Brain microvascular endothelial cell (primary cell): ENCODE data around the gene CCDC197.

ENCODE experiments used
- DNase-seq: peaks from one replicate; pipeline ENCODE4 v3.0.0-alpha.2; 2020
- H3K27ac ChIP-seq: fragments of 250-450 bp; sonication (Bioruptor Pico); 2 replicates; pipeline ENCODE4 v1.5.1; 2020; ENCODE audit warnings: mild to moderate bottlenecking, moderate library complexity
- H3K27me3 ChIP-seq: fragments of 250-450 bp; sonication (Bioruptor Pico); replicated peaks from 2 replicates; pipeline ENCODE4 v1.5.1; 2020; ENCODE audit warnings: mild to moderate bottlenecking
- H3K36me3 ChIP-seq: fragments of 250-450 bp; sonication (Bioruptor Pico); replicated peaks from 2 replicates; pipeline ENCODE4 v1.5.1; 2020; ENCODE audit warnings: mild to moderate bottlenecking
- H3K4me3 ChIP-seq: 2 replicates; pipeline ENCODE4 v1.5.1; 2011; ENCODE audit warnings: low read depth, mild to moderate bottlenecking, control low read depth, low read length, moderate library complexity
- CTCF ChIP-seq: IDR thresholded peaks from 2 replicates; pipeline ENCODE4 v1.5.1; 2011; ENCODE audit warnings: low read depth, mild to moderate bottlenecking, moderate library complexity, low read length, control low read depth, inconsistent platforms; ENCODE audit errors: missing control alignments
- in situ Hi-C: cut with HindIII; loops from 2 replicates; pipeline ENCODE4 v1.10.0; 2017; ENCODE audit warnings: low sequenced_read_pairs, low pct_ligation_motif_present

CCDC197 gene

GRCh38 chr14:94045101-94045500 lies 48.0 kb downstream of the CCDC197 start:
- no peaks in the 10 kb centered on the region for H3K27me3 ChIP-seq
- in situ Hi-C loops: no loop called here
- H3K27ac ChIP-seq: no peak overlapping the region
- H3K4me3 ChIP-seq: no peak overlapping the region
- peaks cover 17% of the 10 kb centered on the region for H3K36me3 ChIP-seq
- DNase-seq: no peak
- no peak for TF ChIP-seq CTCF

- DNase-seq: no peak
- no peaks in the 10 kb centered on the region for H3K27me3 ChIP-seq
- TF ChIP-seq CTCF: no peak
- peaks cover 22% of the 10 kb centered on the region for H3K36me3 ChIP-seq
- no peak overlapping the region for H3K27ac ChIP-seq
- in situ Hi-C loops: no loop called here
- no peak overlapping the region for H3K4me3 ChIP-seq
These were observed 48.7 kb downstream of the CCDC197 start for GRCh38 chr14:94045563-94046345.

GRCh38 chr14:94046696-94047250 lies 49.7 kb downstream of the CCDC197 start:
- no peak for TF ChIP-seq CTCF
- H3K36me3 ChIP-seq: peaks cover 26% of the 10 kb centered on the region
- in situ Hi-C loops: no loop called here
- no peak overlapping the region for H3K4me3 ChIP-seq
- no peak for DNase-seq
- H3K27me3 ChIP-seq: no peaks in the 10 kb centered on the region
- H3K27ac ChIP-seq: no peak overlapping the region

GRCh38 chr14:94047581-94047980 lies 50.5 kb downstream of the CCDC197 start:
- Histone ChIP-seq H3K4me3 (no peak overlapping the region), H3K27me3 (no peaks in the 10 kb centered on the region), H3K36me3 (peaks cover 33% of the 10 kb centered on the region), H3K27ac (no peak overlapping the region)
- DNase-seq: no peak
- in situ Hi-C loops: no loop called here
- TF ChIP-seq CTCF: no peak

GRCh38 chr14:94048691-94049624 lies 51.9 kb downstream of the CCDC197 start:
- Histone ChIP-seq H3K27ac (no peak overlapping the region), H3K36me3 (peaks cover 36% of the 10 kb centered on the region), H3K4me3 (no peak overlapping the region), H3K27me3 (no peaks in the 10 kb centered on the region)
- in situ Hi-C loops: no loop called here
- no peak for DNase-seq
- TF ChIP-seq CTCF: no peak
